HG02885 (cell line): ENCODE results near the gene CLDN8.

Source experiments
- ATAC-seq: cut with Tn5 transposase; IDR thresholded peaks from one replicate; pipeline ENCODE4 v1.9.1; 2021; ENCODE audit warnings: mild to moderate bottlenecking; ENCODE audit not compliant: unreplicated experiment, poor library complexity

The CLDN8 gene

GRCh38 chr21:30216041-30216723, at the start of gene CLDN8:
CLDN8 (minus strand) TSS chr21:30216097; CDS start chr21:30215925, 172 bp downstream.
- no peak for ATAC-seq

- no peak for ATAC-seq
Measured at GRCh38 chr21:30257773-30258172, 41.9 kb upstream of the CLDN8 start.

- no peak for ATAC-seq
Measured at GRCh38 chr21:30256100-30256499, 40.2 kb upstream of the CLDN8 start.

- ATAC-seq = no peak
Measured at GRCh38 chr21:30255679-30256078, 39.8 kb upstream of the CLDN8 start.

GRCh38 chr21:30251781-30252180, 35.9 kb upstream of the CLDN8 start:
- ATAC-seq = no peak

- ATAC-seq = no peak
Measured at GRCh38 chr21:30249936-30250335, 34.0 kb upstream of the CLDN8 start.

- no peak for ATAC-seq
Measured at GRCh38 chr21:30248844-30249243, 32.9 kb upstream of the CLDN8 start.

- ATAC-seq = no peak
Measured at GRCh38 chr21:30245061-30245460, 29.2 kb upstream of the CLDN8 start.

- no peak for ATAC-seq
Measured at GRCh38 chr21:30243691-30244090, 27.8 kb upstream of the CLDN8 start.

GRCh38 chr21:30240661-30241060, 24.8 kb upstream of the CLDN8 start:
- no peak for ATAC-seq

- ATAC-seq = no peak
Measured at GRCh38 chr21:30238168-30238567, 22.3 kb upstream of the CLDN8 start.

GRCh38 chr21:30234643-30235042, 18.7 kb upstream of the CLDN8 start:
- ATAC-seq = no peak

GRCh38 chr21:30234050-30234449, 18.2 kb upstream of the CLDN8 start:
- ATAC-seq = no peak

- ATAC-seq = no peak
Measured at GRCh38 chr21:30233228-30234020, 17.5 kb upstream of the CLDN8 start.

GRCh38 chr21:30232011-30232410, 16.1 kb upstream of the CLDN8 start:
- no peak for ATAC-seq

GRCh38 chr21:30227633-30228404, 11.9 kb upstream of the CLDN8 start:
- no peak for ATAC-seq

GRCh38 chr21:30227128-30227527, 11.2 kb upstream of the CLDN8 start:
- ATAC-seq = no peak

- no peak for ATAC-seq
Measured at GRCh38 chr21:30223596-30223995, 7.7 kb upstream of the CLDN8 start.

- no peak for ATAC-seq
Measured at GRCh38 chr21:30222724-30223123, 6.8 kb upstream of the CLDN8 start.

GRCh38 chr21:30211071-30211470, 4.8 kb downstream of the CLDN8 start:
- ATAC-seq = no peak

- ATAC-seq = no peak
Measured at GRCh38 chr21:30209601-30210000, 6.3 kb downstream of the CLDN8 start.
